Stimulated activated CD4-positive, alpha-beta T cell treated with anti-CD3 and anti-CD28 coated beads, Interleukin-12 subunit alpha, Interleukin-12 subunit beta, amount 100 ng/mL, for 24 hours (primary cell): ENCODE measurements around the gene GRM8.

Experiments used
- DNase-seq, 2 experiments: peaks; one replicate each; pipeline ENCODE4 v3.0.0-alpha.2; 2020; ENCODE audit warnings: low read depth in 2 of 2

The GRM8 gene

GRCh38 chr7:126659124-126659523 is 593.6 kb downstream of the GRM8 start:
- DNase-seq: no peak

DNA sequence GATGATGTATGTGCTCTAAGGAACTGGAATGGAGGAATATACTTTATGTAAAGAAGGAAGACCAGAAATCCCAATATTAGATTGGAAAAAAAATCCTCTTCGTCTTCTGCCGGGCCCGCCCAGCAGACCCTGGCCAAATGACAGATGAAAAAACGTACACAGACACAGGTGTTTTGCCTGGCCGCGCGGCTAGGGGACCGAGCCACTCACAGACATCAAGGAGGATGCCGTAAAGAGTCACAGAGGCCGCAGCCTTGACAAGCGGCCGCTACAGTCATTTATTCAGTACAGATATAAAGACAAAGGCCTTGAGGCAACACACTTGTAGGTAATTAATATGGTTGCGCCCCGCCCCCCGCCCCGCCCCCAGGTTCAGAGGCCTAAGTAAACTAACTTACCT is 594.1 kb downstream of the GRM8 start:
- no peak for DNase-seq

GRCh38 chr7:126657599-126658358 is 595.0 kb downstream of the GRM8 start:
- no peak for DNase-seq

GRCh38 chr7:126657137-126657536 is 595.6 kb downstream of the GRM8 start:
- no peak for DNase-seq

- DNase-seq: no peak
Observed at GRCh38 chr7:126656165-126656564, 596.6 kb downstream of the GRM8 start.

GRCh38 chr7:126637538-126637937 is 615.2 kb downstream of the GRM8 start:
- no peak for DNase-seq

DNA sequence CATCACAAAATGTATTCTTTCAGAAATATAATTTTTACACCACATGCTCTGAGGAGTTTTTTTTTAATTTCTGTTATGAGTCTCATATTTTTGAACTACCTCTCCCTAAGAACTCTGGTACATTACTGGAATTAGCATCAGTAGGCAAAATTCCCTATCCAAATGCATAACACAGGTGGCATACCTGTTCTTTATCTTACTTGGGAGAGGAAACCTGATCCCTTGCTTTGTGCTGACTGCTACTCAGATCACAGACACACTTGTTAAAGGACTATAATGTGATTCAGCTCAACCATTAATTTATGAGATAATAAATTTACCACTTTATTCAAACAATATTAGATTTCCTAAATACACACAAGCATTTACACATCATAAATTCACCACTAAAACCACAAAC is 617.2 kb downstream of the GRM8 start:
- no peak for DNase-seq

DNA sequence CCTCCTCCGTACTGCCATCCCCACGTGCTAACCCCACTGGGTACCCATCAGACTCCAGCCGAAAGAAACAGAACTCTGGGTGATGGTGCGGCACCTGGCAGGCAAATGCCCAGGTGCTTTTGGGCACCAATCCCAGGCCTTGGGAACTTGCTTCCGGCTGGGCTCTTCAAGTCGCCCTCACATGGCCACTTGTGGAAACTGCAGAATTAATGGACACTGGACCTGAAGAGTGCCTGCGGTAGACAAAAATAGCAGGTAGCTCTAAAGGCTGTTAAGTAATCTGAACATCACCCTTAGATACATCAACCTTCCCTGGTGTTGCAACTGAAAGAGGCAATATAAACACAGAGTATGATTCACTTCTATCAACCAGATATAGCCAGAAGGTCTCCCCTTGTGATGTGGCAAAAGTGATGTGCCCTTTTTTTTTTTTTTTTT is 644.4 kb downstream of the GRM8 start:
- DNase-seq: no peak

GRCh38 chr7:126606331-126606730 is 646.4 kb downstream of the GRM8 start:
- no peak for DNase-seq

DNA sequence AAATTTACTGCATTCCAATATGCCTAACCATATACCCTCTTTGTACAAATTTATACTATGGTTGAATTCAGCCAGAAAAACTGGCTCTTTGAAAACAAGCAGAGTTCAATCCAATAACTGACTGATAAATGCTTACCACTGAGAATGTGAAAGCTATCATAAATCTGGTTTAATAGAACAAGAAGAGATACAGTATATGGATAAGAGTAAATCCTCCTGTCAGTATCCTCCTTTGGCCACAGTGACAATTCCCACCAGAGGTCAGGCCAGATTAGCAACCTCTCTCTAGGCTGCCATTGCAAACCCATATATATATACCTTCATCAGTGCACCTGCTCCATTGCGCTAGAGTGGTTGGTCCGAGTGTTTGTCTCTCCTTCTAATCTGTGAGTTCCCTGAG is 647.2 kb downstream of the GRM8 start:
- no peak for DNase-seq

DNA sequence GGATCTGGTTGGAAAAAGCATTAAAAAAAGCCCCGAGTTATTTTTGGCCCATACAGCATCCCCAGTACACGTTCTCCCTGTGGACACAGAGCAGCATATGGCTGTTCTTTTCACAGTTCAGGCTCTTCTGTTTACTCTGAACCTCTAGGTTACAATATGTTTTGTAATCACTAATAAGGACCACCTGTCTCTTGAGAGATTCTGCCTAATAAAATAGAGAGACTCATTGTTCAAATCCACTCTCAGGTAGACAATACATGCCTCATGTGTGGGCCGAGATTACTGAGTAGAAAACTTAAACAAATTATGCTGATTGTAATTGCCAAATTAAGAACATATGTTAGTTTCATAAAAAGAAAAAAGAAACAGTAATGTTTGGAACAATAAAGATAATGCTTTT is 647.7 kb downstream of the GRM8 start:
- no peak for DNase-seq

DNA sequence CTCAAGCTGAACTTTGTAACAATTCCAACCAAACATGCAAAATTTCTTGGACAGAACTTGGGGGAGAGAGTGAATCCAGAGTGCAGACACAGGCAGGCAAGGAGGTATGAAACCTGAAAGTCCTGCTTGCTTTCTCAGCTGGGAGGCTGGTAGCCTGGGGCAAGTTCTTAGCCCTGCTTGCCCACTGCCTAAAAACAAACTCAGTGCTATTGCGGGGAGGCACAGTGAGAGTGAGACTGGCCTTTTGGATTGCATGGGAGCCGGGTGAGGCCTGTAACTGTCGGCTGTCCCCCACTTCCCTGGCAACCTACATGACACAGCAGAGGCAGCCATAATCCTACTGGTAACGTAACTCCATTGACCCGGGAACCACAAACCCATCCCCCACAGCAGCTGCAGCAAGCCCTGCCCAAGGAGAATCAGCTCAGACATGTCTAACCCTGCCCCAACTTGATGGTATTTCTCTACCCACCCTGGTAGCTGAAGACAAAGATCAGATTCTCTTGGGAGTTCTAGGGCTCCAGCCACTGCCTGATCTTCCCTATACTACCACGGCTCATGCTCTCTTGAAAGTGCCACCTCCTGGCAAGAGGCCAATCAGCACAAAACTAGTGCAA is 663.6 kb downstream of the GRM8 start:
- DNase-seq: no peak

GRCh38 chr7:126578338-126578737 is 674.4 kb downstream of the GRM8 start:
- no peak for DNase-seq

DNA sequence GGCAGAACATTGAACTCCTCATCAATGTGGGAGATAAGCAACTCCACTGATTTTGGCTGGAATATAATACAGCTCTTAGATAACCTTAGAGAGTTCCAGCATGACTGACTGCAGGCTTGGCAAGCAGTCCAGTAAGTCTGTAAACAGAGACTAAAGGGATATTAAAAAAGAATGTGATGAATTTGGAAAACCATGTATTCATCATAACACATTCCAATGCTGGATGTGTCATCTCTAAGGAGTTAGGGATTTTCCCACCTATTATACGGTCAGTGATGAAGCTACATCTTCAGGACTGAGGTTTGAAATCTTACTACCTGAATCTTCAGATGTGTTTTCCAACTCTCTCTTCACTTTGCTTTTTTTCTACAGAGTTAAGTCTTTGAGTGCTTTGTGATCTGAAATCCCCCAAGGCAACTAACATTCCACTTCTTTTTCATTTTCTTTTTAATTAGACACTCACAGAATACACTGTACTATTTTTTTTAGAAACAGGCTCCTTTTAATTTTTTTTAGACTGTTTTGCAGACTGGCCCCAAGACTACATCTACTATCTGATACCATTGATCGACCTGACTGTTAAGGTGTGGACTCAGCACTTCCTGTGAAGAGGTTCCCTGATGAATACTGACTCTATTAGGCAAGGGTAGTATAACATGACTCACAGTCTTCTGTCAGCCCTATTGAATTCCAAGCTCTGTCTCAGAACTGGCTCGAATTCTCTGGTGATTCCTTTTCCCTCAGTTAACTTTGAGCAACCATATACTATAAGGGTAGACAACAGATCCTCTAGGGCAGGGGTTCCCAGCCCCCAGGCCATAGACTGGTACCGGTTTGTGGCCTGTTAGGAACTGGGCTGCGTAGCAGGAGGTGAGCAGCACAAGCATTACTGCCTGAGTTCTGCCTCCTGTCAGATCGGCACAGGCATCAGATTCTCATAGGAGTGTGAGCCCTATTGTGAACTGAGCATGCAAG is 678.2 kb downstream of the GRM8 start:
- DNase-seq: no peak

GRCh38 chr7:126570845-126571244 is 681.9 kb downstream of the GRM8 start:
- no peak for DNase-seq

- no peak for DNase-seq
Observed at GRCh38 chr7:126569402-126569801, 683.3 kb downstream of the GRM8 start.

DNA sequence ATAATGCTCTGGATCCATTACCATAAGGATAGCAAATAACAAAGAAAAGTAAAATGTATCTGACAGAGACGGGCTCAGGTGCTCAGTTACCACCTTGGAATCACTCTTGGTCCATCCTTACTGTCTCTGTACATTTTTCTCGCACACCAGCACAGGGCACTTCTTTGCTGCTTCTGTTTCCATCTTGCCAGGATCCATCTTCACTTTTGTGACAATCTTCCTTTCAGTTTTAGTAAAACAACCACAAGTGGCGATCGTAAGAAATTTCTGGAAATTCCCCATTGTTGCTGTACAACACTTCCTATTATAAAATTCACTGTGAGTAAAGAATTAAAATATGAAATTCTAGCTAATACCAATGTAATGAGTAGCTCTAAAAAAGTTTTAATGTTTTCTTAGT is 695.5 kb downstream of the GRM8 start:
- no peak for DNase-seq

- no peak for DNase-seq
Observed at GRCh38 chr7:126541406-126541805, 711.3 kb downstream of the GRM8 start.

DNA sequence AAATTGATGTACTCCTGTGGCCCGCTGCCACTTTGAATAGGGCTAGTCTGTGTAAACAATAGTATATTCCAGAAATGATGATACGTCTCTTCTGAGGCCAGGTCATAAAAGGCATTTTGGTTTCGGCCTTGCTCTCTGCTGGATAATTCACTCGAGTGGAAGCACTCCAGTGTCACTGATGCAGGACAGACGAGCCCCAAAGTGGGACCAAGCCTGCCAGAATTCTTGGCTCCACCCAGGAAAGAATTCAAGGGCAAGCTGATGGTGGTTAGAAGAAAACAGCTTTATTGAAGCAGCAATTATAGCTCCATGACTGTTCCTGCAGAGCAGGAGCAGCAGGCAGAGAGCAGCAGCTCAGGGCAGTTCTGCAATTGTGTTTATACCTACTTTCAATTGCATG is 717.6 kb downstream of the GRM8 start:
- no peak for DNase-seq

- DNase-seq: no peak
Observed at GRCh38 chr7:126533715-126534114, 719.0 kb downstream of the GRM8 start.

DNA sequence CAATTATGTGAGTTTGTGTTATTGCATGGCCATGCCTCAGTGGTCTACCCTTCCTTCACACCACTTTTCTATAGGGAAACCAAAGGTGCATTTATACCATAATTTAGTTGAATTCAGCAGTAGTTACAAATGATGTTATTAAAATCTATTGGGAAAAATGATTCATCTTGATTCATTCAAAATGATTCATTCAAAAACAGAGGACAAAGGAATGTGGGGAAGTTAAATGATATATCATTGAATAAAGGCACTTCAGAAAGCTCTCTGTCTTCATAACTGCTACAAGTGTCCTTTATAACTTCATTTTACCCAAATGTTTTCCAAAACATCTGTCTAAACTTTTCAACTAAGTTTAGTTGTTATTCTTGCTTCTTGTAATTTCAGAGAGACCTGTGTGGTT is 722.9 kb downstream of the GRM8 start:
- DNase-seq: no peak

DNA sequence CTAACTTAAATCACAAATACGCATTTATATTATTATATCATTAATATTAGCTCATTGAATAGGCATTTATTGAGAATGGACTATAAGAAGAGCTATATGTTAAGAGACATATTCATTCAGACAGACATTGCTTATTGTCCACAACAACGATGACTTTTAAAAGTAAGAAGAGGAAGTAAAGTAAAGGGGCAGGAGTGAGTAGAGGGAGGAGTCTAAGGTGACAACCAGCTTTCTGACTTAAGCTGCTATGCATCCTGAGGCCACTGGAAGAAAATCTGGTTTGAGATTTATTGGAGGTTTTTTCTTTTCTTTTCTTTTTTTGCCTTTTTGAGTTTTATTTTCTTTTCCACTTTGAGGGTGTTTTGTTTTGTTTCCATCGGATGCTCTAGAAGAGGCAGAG is 723.5 kb downstream of the GRM8 start:
- no peak for DNase-seq
